DND-41 (cell line): ENCODE data around the gene PPP1CC.
"Not testable (repeated sequence)": the region's sequence is repeated elsewhere in the genome, so short reads cannot be mapped to it uniquely, and the experiment has no call there.

ENCODE experiments used
- ATAC-seq: fragments of 200-7000 bp; cut with Tn5 transposase; 3 replicates; pipeline ENCODE4 v1.9.1; 2021; ENCODE audit warnings: low read depth; ENCODE audit not compliant: insufficient read depth
- DNase-seq: peaks from one replicate; pipeline ENCODE4 v3.0.0-alpha.2; 2020
- H2AFZ ChIP-seq: 2 replicates; pipeline ENCODE4 v1.6.0; 2012; ENCODE audit warnings: low read depth, low read length
- H3K27ac ChIP-seq: 2 replicates; pipeline ENCODE4 v1.5.1; 2012; ENCODE audit warnings: low read length, inconsistent platforms
- H3K27me3 ChIP-seq: fragments of 200-600 bp; sonication (generic); 2 replicates; pipeline ENCODE4 v1.6.0; 2012; ENCODE audit warnings: low read length, mild to moderate bottlenecking, inconsistent platforms; ENCODE audit not compliant: insufficient read depth, poor library complexity
- H3K36me3 ChIP-seq: 2 replicates; pipeline ENCODE4 v1.5.1; 2012; ENCODE audit warnings: low read length, inconsistent platforms; ENCODE audit not compliant: insufficient read depth
- H3K4me1 ChIP-seq: 2 replicates; pipeline ENCODE4 v1.5.1; 2012; ENCODE audit warnings: mild to moderate bottlenecking, low read length; ENCODE audit not compliant: insufficient read depth
- H3K4me2 ChIP-seq: 2 replicates; pipeline ENCODE4 v1.6.0; 2012; ENCODE audit warnings: mild to moderate bottlenecking, moderate library complexity, low read length, inconsistent platforms; ENCODE audit not compliant: insufficient read depth
- H3K4me3 ChIP-seq, 2 experiments: fragments of 200-600 bp in 1 of 2; shearing (Covaris generic) in 1 of 2; 2 replicates each; pipeline ENCODE4 v1.5.1; 2012 to 2016; ENCODE audit warnings: inconsistent platforms in 2 of 2, low read length in 2 of 2, mild to moderate bottlenecking in 2 of 2, low read depth in 1 of 2, moderate library complexity in 1 of 2
- H3K79me2 ChIP-seq: 2 replicates; pipeline ENCODE4 v1.6.0; 2012; ENCODE audit warnings: low read length, inconsistent platforms; ENCODE audit not compliant: insufficient read depth
- H3K9ac ChIP-seq: 2 replicates; pipeline ENCODE4 v1.6.0; 2012; ENCODE audit warnings: low read depth, mild to moderate bottlenecking, inconsistent platforms, low read length, moderate library complexity
- H3K9me3 ChIP-seq: 2 replicates; pipeline ENCODE4 v1.5.1; 2012; ENCODE audit warnings: low read length, moderate library complexity, mild to moderate bottlenecking, inconsistent platforms; ENCODE audit not compliant: insufficient read depth, severe bottlenecking
- H4K20me1 ChIP-seq: 2 replicates; pipeline ENCODE4 v1.6.0; 2012; ENCODE audit warnings: low read length; ENCODE audit not compliant: insufficient read depth
- CTCF ChIP-seq: IDR thresholded peaks from 2 replicates; pipeline ENCODE4 v1.5.1; 2012; ENCODE audit warnings: borderline replicate concordance, low read length, moderate library complexity, mild to moderate bottlenecking; ENCODE audit not compliant: poor library complexity, severe bottlenecking; ENCODE audit errors: extremely low read depth
- EZH2 ChIP-seq: IDR thresholded peaks from 3 replicates; pipeline ENCODE4 v1.6.1; 2012; ENCODE audit warnings: borderline replicate concordance, low read depth, mild to moderate bottlenecking, moderate library complexity, low read length, inconsistent platforms; ENCODE audit not compliant: severe bottlenecking

Gene PPP1CC

DNA sequence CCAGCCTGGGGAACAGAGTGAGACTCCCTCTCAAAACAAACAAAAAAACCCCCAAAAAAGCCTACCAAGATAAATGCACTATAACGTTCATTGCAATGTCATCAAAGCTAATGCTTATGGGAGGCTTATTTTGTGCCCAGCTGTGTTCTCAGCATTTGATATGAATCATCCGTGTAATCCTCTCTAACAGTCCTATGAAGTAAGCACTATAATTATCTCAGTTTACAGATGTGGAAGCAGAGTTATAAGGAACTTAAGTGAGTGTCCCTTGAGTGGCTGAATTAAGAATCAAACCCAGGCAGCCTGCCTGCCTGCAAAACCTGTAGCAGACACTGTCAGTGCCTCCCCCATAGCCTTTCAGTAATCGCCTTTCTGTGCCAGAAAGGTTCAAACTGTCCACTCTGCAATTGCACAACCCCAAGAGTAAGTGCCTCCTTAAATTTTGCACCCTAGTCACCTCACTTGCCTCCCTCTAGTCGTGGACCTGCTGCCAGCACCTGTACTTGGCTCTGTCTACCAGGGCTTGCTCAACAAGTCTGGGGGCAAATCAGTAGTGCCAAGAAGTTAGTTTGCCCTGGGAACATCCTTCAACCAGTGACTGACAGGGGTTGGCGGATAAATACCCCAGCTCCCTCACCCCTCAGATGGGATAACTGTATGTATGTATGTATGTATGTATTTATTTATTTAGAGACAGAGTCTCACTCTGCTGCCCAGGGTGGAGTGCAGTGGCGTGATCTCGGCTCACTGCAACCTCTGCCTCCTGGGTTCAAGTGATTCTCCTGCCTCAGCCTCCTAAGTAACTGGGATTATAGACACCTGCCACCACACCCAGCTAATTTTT is 23.8 kb upstream of the PPP1CC start:
- Histone ChIP-seq H3K4me2 (no peak overlapping the region), H3K9me3 (no peaks in the 10 kb centered on the region), H3K27me3 (no peaks in the 10 kb centered on the region), H3K36me3 (no peaks in the 10 kb centered on the region), H3K27ac (no peak overlapping the region), H4K20me1 (no peaks in the 10 kb centered on the region), H3K79me2 (no peaks in the 10 kb centered on the region), H3K4me3 (no peak overlapping the region), H3K4me1 (no peaks in the 10 kb centered on the region), H3K9ac (no peak overlapping the region), H2AFZ (no peak overlapping the region)
- ATAC-seq, result no peak
- TF ChIP-seq EZH2, result no peak
- TF ChIP-seq CTCF, result no peak
- no peak for DNase-seq

DNA sequence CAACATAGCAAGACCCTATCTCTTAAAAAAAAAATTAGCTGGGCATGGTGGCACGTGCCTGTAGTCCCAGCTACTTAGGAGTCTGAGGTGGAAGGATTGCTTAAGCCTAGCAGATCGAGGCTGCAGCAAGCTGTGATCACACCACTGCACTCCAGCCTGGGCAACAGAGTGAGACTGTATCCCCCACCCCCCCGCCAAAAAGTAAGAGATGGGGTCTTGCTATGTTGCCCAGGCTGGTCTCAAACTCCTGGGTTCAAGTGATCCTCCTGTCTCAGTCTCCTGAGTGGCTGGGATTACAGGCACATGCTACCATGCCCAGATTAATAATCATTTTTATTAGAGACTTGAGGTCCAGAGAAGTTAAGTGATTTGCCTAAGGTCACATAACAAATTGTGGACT is 22.9 kb upstream of the PPP1CC start:
- DNase-seq, result not testable (repeated sequence)

DNA sequence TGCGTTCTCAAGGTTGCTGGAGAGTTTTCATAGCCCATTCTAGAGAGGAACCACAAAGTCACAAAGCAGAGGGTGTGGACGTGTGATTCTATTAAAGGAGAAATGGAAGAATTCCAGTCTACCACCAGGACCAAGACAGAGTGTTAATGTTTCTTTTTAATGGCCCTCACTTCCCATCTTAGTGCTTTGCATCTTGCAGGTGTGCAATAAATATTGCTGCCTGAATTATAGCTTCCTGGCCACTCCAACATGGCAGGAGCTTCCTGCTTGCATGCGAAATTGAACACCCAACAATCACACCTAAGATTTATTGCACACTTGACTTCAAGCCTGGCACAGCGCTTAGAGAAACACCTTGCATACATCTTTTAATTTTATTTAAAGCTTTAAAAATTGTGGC is 22.4 kb upstream of the PPP1CC start:
- H3K9ac ChIP-seq, result no peak overlapping the region
- DNase-seq (no peak), ATAC-seq (no peak)
- H3K4me3 ChIP-seq, result no peak overlapping the region
- no peaks in the 10 kb centered on the region for H3K79me2 ChIP-seq
- no peaks in the 10 kb centered on the region for H3K4me1 ChIP-seq
- no peaks in the 10 kb centered on the region for H3K9me3 ChIP-seq
- H3K27ac ChIP-seq, result no peak overlapping the region
- no peak overlapping the region for H3K4me2 ChIP-seq
- no peaks in the 10 kb centered on the region for H4K20me1 ChIP-seq
- no peaks in the 10 kb centered on the region for H3K36me3 ChIP-seq
- TF ChIP-seq CTCF, result no peak
- H2AFZ ChIP-seq, result no peak overlapping the region
- H3K27me3 ChIP-seq, result no peaks in the 10 kb centered on the region

More for the DNA sequence above, 22.9 kb upstream of the PPP1CC start:
- H3K27ac ChIP-seq, H3K36me3 ChIP-seq, H3K4me2 ChIP-seq, H3K27me3 ChIP-seq, H3K79me2 ChIP-seq, H4K20me1 ChIP-seq, H3K4me3 ChIP-seq, H2AFZ ChIP-seq, H3K4me1 ChIP-seq, H3K9me3 ChIP-seq, ATAC-seq, H3K9ac ChIP-seq: not testable (repeated sequence)

GRCh38 chr12:110763583-110763982 is 20.9 kb upstream of the PPP1CC start:
- TF ChIP-seq EZH2 (no peak), CTCF (no peak)
- H3K9ac ChIP-seq, result no peak overlapping the region
- no peaks in the 10 kb centered on the region for H3K36me3 ChIP-seq
- no peak for ATAC-seq
- no peaks in the 10 kb centered on the region for H3K79me2 ChIP-seq
- H3K27me3 ChIP-seq, result no peaks in the 10 kb centered on the region
- H3K4me3 ChIP-seq, result no peak overlapping the region
- H3K4me1 ChIP-seq, result no peaks in the 10 kb centered on the region
- H3K9me3 ChIP-seq, result no peaks in the 10 kb centered on the region
- no peak overlapping the region for H3K4me2 ChIP-seq
- no peaks in the 10 kb centered on the region for H4K20me1 ChIP-seq
- DNase-seq, result no peak
- H2AFZ ChIP-seq, result no peak overlapping the region
- H3K27ac ChIP-seq, result no peak overlapping the region
